Kidney (tissue), 14 donors: ENCODE measurements around the gene VPS4B. TPM values are rescaled to one million over a fixed set of nuclear protein-coding genes. Genes with fewer than 3 reads are reported as not detected.
A peak's percentile ranks its signal among the peaks of the same experiment; 100 is the strongest.

ENCODE experiments used
- DNase-seq, 5 donors: peaks; one replicate each; pipeline ENCODE4 v3.0.0-alpha.2; 2013 to 2020
- FAIRE-seq: peaks from 2 replicates; lab custom pipeline; 2012; peaks lifted over from hg19 to GRCh38; lab: Jason Lieb, UNC
- H3K27ac ChIP-seq, 2 donors: one replicate each; pipeline ENCODE4 v1.7.0; 2013; ENCODE audit warnings: low read depth in 2 of 2, low read length in 2 of 2, inconsistent platforms in 1 of 2
- H3K27me3 ChIP-seq: one replicate; pipeline ENCODE4 v1.7.1; 2013; ENCODE audit warnings: low read length, inconsistent platforms; ENCODE audit not compliant: control insufficient read depth, insufficient read depth
- H3K36me3 ChIP-seq, 3 donors: one replicate each; pipeline versions ENCODE4 v1.7.0 to v1.7.1; 2013; ENCODE audit warnings: low read length in 3 of 3, control low read depth in 1 of 3, inconsistent platforms in 1 of 3; ENCODE audit not compliant: insufficient read depth in 3 of 3, control insufficient read depth in 2 of 3
- H3K4me1 ChIP-seq, 3 donors: one replicate each; pipeline versions ENCODE4 v1.7.0 to v1.7.1; 2013; ENCODE audit warnings: low read length in 3 of 3, inconsistent platforms in 1 of 3, low read depth in 1 of 3; ENCODE audit not compliant: control insufficient read depth in 2 of 3, insufficient read depth in 2 of 3
- H3K4me3 ChIP-seq, 3 donors: one replicate each; pipeline versions ENCODE4 v1.7.0 to v1.8.1; 2013; ENCODE audit warnings: low read length in 3 of 3, control low read depth in 1 of 3, inconsistent platforms in 1 of 3
- H3K9ac ChIP-seq, 3 donors: one replicate each; pipeline versions ENCODE4 v1.7.0 to v1.7.1; 2013; ENCODE audit warnings: low read length in 3 of 3, control low read depth in 1 of 3, inconsistent platforms in 1 of 3
- H3K9me3 ChIP-seq, 3 donors: one replicate each; pipeline versions ENCODE4 v1.7.0 to v1.7.1; 2013; ENCODE audit warnings: low read length in 3 of 3, control low read depth in 1 of 3, inconsistent platforms in 1 of 3; ENCODE audit not compliant: control insufficient read depth in 2 of 3, insufficient read depth in 1 of 3
- CTCF ChIP-seq: IDR thresholded peaks from 3 replicates; pipeline ENCODE4 v1.5.1; 2012; ENCODE audit warnings: mild to moderate bottlenecking, moderate library complexity, borderline replicate concordance; ENCODE audit not compliant: insufficient read depth; ENCODE audit errors: extremely low read depth
- intact Hi-C: fragments of 100-400 bp; cut with DNase I; formaldehyde crosslinking; loops from one replicate; pipeline ENCODE4 v1.11.1; 2022
- polyA plus RNA-seq: library from polyadenylated mRNA; stranded (reverse); fragments of 350-450 nt; fragmentation: Illumina TruSeq; extraction: RNeasy Lipid Tissue Mini Kit (QIAGEN cat#74804); gene quantifications from one replicate; pipeline ENCODE4 v1.2.3, GENCODE V29; 2014; ENCODE audit warnings: low read depth, low replicate concordance; ENCODE audit not compliant: insufficient read depth
- total RNA-seq: library from RNA; stranded (reverse); fragmentation: NEBNext Ultra II Directional; extraction: Animal tissue kit (Norgen Biotek cat#: 25700); gene quantifications from one replicate; pipeline ENCODE4 v1.2.1, GENCODE V29; 2021
- donor health status: control.
- donor health status: control.
- donor health status: control.
- donor health status: control.
- donor health status: control.
- donor health status: DM: yes; HTN: yes; CAD: no.
- donor health status: Normal renal cell carcinoma (clear cell type).

The VPS4B gene
- total and polyA plus RNA-seq, 2 donors from 2014 or later = 15.7 to 63.7 TPM

GRCh38 chr18:63344918-63345317, 77.4 kb downstream of the VPS4B start:
- H3K36me3 ChIP-seq = peaks cover 11 to 31% (median 20%) of the 10 kb centered on the region in 3 donors
- no peak overlapping the region for H3K27ac ChIP-seq
- intact Hi-C loops = loop anchor here (10.0 kb wide), 1 partner anchor 90 kb away; no protein-coding TSS in a partner anchor

GRCh38 chr18:63344263-63344662, 78.0 kb downstream of the VPS4B start:
- no peak overlapping the region for H3K9ac ChIP-seq
- H3K4me1 ChIP-seq = peaks cover 0 to 5% (median 3%) of the 10 kb centered on the region in 3 donors
- intact Hi-C loops = loop anchor here (10.0 kb wide), 1 partner anchor 91 kb away; no protein-coding TSS in a partner anchor
- no peaks in the 10 kb centered on the region for H3K9me3 ChIP-seq
- H3K4me3 ChIP-seq = no peak overlapping the region
- FAIRE-seq = no peak
- H3K27me3 ChIP-seq = no peaks in the 10 kb centered on the region
- TF ChIP-seq CTCF = no peak
- no peak overlapping the region for H3K27ac ChIP-seq
- DNase-seq = no peak
- peaks cover 6 to 30% (median 15%) of the 10 kb centered on the region in 3 donors for H3K36me3 ChIP-seq

More at GRCh38 chr18:63344918-63345317, 77.4 kb downstream of the VPS4B start:
- Histone ChIP-seq H3K27me3 (no peaks in the 10 kb centered on the region), H3K9me3 (no peaks in the 10 kb centered on the region), H3K4me1 (peaks cover 0 to 5% (median 3%) of the 10 kb centered on the region in 3 donors), H3K9ac (no peak overlapping the region), H3K4me3 (no peak overlapping the region)
- no peak for DNase-seq
- FAIRE-seq = no peak
- TF ChIP-seq CTCF = no peak

GRCh38 chr18:63342206-63342605, 80.1 kb downstream of the VPS4B start:
- peaks cover 6 to 29% (median 19%) of the 10 kb centered on the region in 3 donors for H3K36me3 ChIP-seq
- H3K4me3 ChIP-seq = no peak overlapping the region
- TF ChIP-seq CTCF = peak; percentile 26
- no peaks in the 10 kb centered on the region for H3K27me3 ChIP-seq
- DNase-seq (peak in 3 of 5 donors; percentile 42 to 60 (median 55)), FAIRE-seq (no peak)
- peaks cover 0 to 5% (median 3%) of the 10 kb centered on the region in 3 donors for H3K4me1 ChIP-seq
- intact Hi-C loops = loop anchor here (10.0 kb wide), 1 partner anchor 93 kb away; no protein-coding TSS in a partner anchor
- no peak overlapping the region for H3K9ac ChIP-seq
- H3K9me3 ChIP-seq = no peaks in the 10 kb centered on the region
- H3K27ac ChIP-seq = no peak overlapping the region
